ENCODE results near the gene CDSN.

Gene CDSN

GRCh38 chr6:31144296-31144969 is 24.2 kb upstream of the CDSN start:
- TF ChIP-seq CTCF (IDR thresholded peaks at IDR 0.05; ENCODE audit: borderline replicate concordance, control extremely low read depth, extremely low read depth, insufficient read depth, missing control alignments) = no peak
- in situ Hi-C loops (cut with MboI; ENCODE audit: low sequenced_read_pairs, unreplicated experiment) = no loop called here
- no peak for DNase-seq (ENCODE audit: low spot score)

- no peak for DNase-seq (ENCODE audit: low spot score)
- no peak for TF ChIP-seq CTCF (IDR thresholded peaks at IDR 0.05; ENCODE audit: borderline replicate concordance, control extremely low read depth, extremely low read depth, insufficient read depth, missing control alignments)
- in situ Hi-C loops (cut with MboI; ENCODE audit: low sequenced_read_pairs, unreplicated experiment) = no loop called here
Measured at GRCh38 chr6:31143148-31143547, 22.9 kb upstream of the CDSN start.

GRCh38 chr6:31142361-31142761 is 22.1 kb upstream of the CDSN start:
- in situ Hi-C loops (cut with MboI; ENCODE audit: low sequenced_read_pairs, unreplicated experiment) = no loop called here
- no peak for DNase-seq (ENCODE audit: low spot score)
- no peak for TF ChIP-seq CTCF (IDR thresholded peaks at IDR 0.05; ENCODE audit: borderline replicate concordance, control extremely low read depth, extremely low read depth, insufficient read depth, missing control alignments)

GRCh38 chr6:31140643-31141042 is 20.4 kb upstream of the CDSN start:
- in situ Hi-C loops (cut with MboI; ENCODE audit: low sequenced_read_pairs, unreplicated experiment) = no loop called here
- DNase-seq (ENCODE audit: low spot score) = no peak
- no peak for TF ChIP-seq CTCF (IDR thresholded peaks at IDR 0.05; ENCODE audit: borderline replicate concordance, control extremely low read depth, extremely low read depth, insufficient read depth, missing control alignments)

GRCh38 chr6:31139599-31139998 is 19.4 kb upstream of the CDSN start:
- in situ Hi-C loops (cut with MboI; ENCODE audit: low sequenced_read_pairs, unreplicated experiment) = loop anchor here (5.0 kb wide), 2 partner anchors 53 to 228 kb away; no protein-coding TSS in a partner anchor

GRCh38 chr6:31138982-31139381 is 18.7 kb upstream of the CDSN start, which contains the start of gene PSORS1C2:
Gene PSORS1C2, minus strand, starts transcription at chr6:31139066. Its CDS starts 40 bp downstream, at chr6:31139026.
- no peak for DNase-seq (ENCODE audit: low spot score)
- in situ Hi-C loops (cut with MboI; ENCODE audit: low sequenced_read_pairs, unreplicated experiment) = loop anchor here (5.0 kb wide), 2 partner anchors 53 to 228 kb away; no protein-coding TSS in a partner anchor
- TF ChIP-seq CTCF (IDR thresholded peaks at IDR 0.05; ENCODE audit: borderline replicate concordance, control extremely low read depth, extremely low read depth, insufficient read depth, missing control alignments) = no peak

More at GRCh38 chr6:31139599-31139998, 19.4 kb upstream of the CDSN start:
- no peak for TF ChIP-seq CTCF (IDR thresholded peaks at IDR 0.05; ENCODE audit: borderline replicate concordance, control extremely low read depth, extremely low read depth, insufficient read depth, missing control alignments)
- DNase-seq (ENCODE audit: low spot score) = no peak
